HG02852 (cell line): ENCODE data around the gene ZNF177.

Experiments
- ATAC-seq: cut with Tn5 transposase; IDR thresholded peaks from one replicate; pipeline ENCODE4 v1.9.1; 2021; ENCODE audit warnings: mild to moderate bottlenecking, moderate library complexity; ENCODE audit not compliant: unreplicated experiment

The ZNF177 gene

GRCh38 chr19:9427941-9428340 lies 65.1 kb downstream of the ZNF177 start:
- ATAC-seq, result no peak

- no peak for ATAC-seq
Observed at GRCh38 chr19:9430444-9430843, 67.6 kb downstream of the ZNF177 start.

GRCh38 chr19:9431475-9431874 lies 68.7 kb downstream of the ZNF177 start:
- ATAC-seq, result no peak
